Esophagus muscularis mucosa (tissue), 4 donors: ENCODE measurements around the gene LARGE1. TPM values are rescaled to one million over a fixed set of nuclear protein-coding genes. Genes with fewer than 3 reads are reported as not detected.

Experiments
- DNase-seq: peaks from one replicate; pipeline ENCODE4 v3.0.0-alpha.2; 2017; ENCODE audit errors: extremely low spot score
- H3K27ac ChIP-seq, 4 donors: fragments of 200-600 bp; sonication (generic); replicated peaks in 1 of 4; 1 replicate in 3 of 4; 2 replicates in 1 of 4; pipeline ENCODE4 v1.5.1; 2016 to 2019; ENCODE audit warnings: mild to moderate bottlenecking in 1 of 4
- H3K27me3 ChIP-seq, 4 donors: fragments of 200-600 bp; sonication (generic); one replicate each; pipeline versions ENCODE4 v1.5.1 to v1.6.0; 2016 to 2019
- H3K36me3 ChIP-seq, 4 donors: fragments of 200-600 bp; sonication (generic); one replicate each; pipeline ENCODE4 v1.5.1; 2016 to 2019
- H3K4me1 ChIP-seq, 4 donors: fragments of 200-600 bp; sonication (generic); one replicate each; pipeline ENCODE4 v1.5.1; 2016 to 2019
- H3K4me3 ChIP-seq, 4 donors: fragments of 200-600 bp; sonication (generic); 1 replicate in 2 of 4; 2 replicates in 2 of 4; pipeline ENCODE4 v1.5.1; 2016 to 2019; ENCODE audit warnings: mild to moderate bottlenecking in 4 of 4, moderate library complexity in 1 of 4
- H3K9me3 ChIP-seq, 4 donors: fragments of 200-600 bp; sonication (generic); 1 replicate in 3 of 4; 2 replicates in 1 of 4; pipeline ENCODE4 v1.5.1; 2016 to 2019
- CTCF ChIP-seq, 3 experiments: fragments of 200-600 bp in 2 of 3; fragments of 450-650 bp in 1 of 3; sonication (generic) in 2 of 3; IDR thresholded peaks; one replicate each; pipeline ENCODE4 v1.5.1; 2017 to 2019; ENCODE audit warnings: antibody characterized with exemption in 3 of 3, mild to moderate bottlenecking in 2 of 3, moderate library complexity in 1 of 3
- EP300 ChIP-seq: sonication (generic); formaldehyde crosslinking; IDR thresholded peaks from one replicate; pipeline ENCODE4 v1.6.1; 2017; ENCODE audit warnings: antibody characterized with exemption
- POLR2A ChIP-seq: fragments of 450-650 bp; IDR thresholded peaks from one replicate; pipeline ENCODE4 v1.6.1; 2017; ENCODE audit warnings: antibody characterized with exemption, moderate library complexity, mild to moderate bottlenecking, low read depth
- POLR2AphosphoS5 ChIP-seq, 2 donors: sonication (generic); formaldehyde crosslinking; IDR thresholded peaks; one replicate each; pipeline ENCODE4 v1.6.1; 2017; ENCODE audit warnings: antibody characterized with exemption in 2 of 2
- WGBS: methylation state at CpG from one replicate; pipeline ENCODE4 v1.1.5; 2018; 5-methylcytosine and 5-hydroxymethylcytosine counted together
- intact Hi-C: fragments of 100-400 bp; cut with DNase I; formaldehyde crosslinking; loops from one replicate; pipeline ENCODE4 v1.15.1; 2023
- total RNA-seq, 4 donors: library from RNA; depleted of rRNA; stranded (reverse); fragments of >200 nt; gene quantifications; one replicate each; pipeline versions ENCODE4 v1.1.0 to v1.2.1, GENCODE V29; 2016

LARGE1 gene
- total RNA-seq, 4 donors from 2014 or later, result 29.9 to 48.4 (median 32.4) TPM

- H3K27ac ChIP-seq, result no peak overlapping the region
- DNase-seq, result no peak
- TF ChIP-seq CTCF (IDR thresholded peaks at IDR 0.05), result no peak
- no peak for TF ChIP-seq EP300
- TF ChIP-seq POLR2A, result no peak
- no peak for TF ChIP-seq POLR2AphosphoS5 (IDR thresholded peaks at IDR 0.05)
- H3K9me3 ChIP-seq, result no peaks in the 10 kb centered on the region
- 100% methylated on average over 2 of the region's 2 CpGs for WGBS
- H3K4me1 ChIP-seq, result peaks cover 32 to 50% (median 32%) of the 10 kb centered on the region in 4 donors
- no peaks in the 10 kb centered on the region for H3K36me3 ChIP-seq
- H3K27me3 ChIP-seq, result no peaks in the 10 kb centered on the region
- no peak overlapping the region for H3K4me3 ChIP-seq
- intact Hi-C loops, result no loop called here
Observed at GRCh38 chr22:33850724-33851123, 69.6 kb downstream of the LARGE1 start.

GRCh38 chr22:33850193-33850592, 70.1 kb downstream of the LARGE1 start:
- no peak for DNase-seq
- 86% methylated on average over 5 of the region's 5 CpGs for WGBS
- no peak overlapping the region for H3K4me3 ChIP-seq
- H3K9me3 ChIP-seq, result no peaks in the 10 kb centered on the region
- H3K36me3 ChIP-seq, result no peaks in the 10 kb centered on the region
- TF ChIP-seq POLR2AphosphoS5 (IDR thresholded peaks at IDR 0.05) (no peak), POLR2A (no peak), CTCF (IDR thresholded peaks at IDR 0.05) (no peak), EP300 (no peak)
- H3K27me3 ChIP-seq, result no peaks in the 10 kb centered on the region
- H3K27ac ChIP-seq, result no peak overlapping the region
- intact Hi-C loops, result no loop called here
- peaks cover 32 to 50% (median 32%) of the 10 kb centered on the region in 4 donors for H3K4me1 ChIP-seq

GRCh38 chr22:33848251-33848650, 72.0 kb downstream of the LARGE1 start:
- Histone ChIP-seq H3K36me3 (no peaks in the 10 kb centered on the region), H3K4me1 (peaks cover 24 to 42% (median 25%) of the 10 kb centered on the region in 4 donors), H3K4me3 (no peak overlapping the region), H3K27ac (no peak overlapping the region), H3K9me3 (no peaks in the 10 kb centered on the region), H3K27me3 (no peaks in the 10 kb centered on the region)
- TF ChIP-seq POLR2AphosphoS5 (IDR thresholded peaks at IDR 0.05), result no peak
- TF ChIP-seq POLR2A, result no peak
- no peak for TF ChIP-seq CTCF (IDR thresholded peaks at IDR 0.05)
- no peak for TF ChIP-seq EP300
- DNase-seq, result no peak
- intact Hi-C loops, result no loop called here
- 88% methylated on average over 7 of the region's 7 CpGs for WGBS

- no peaks in the 10 kb centered on the region for H3K27me3 ChIP-seq
- intact Hi-C loops, result no loop called here
- no peak overlapping the region for H3K4me3 ChIP-seq
- DNase-seq, result no peak
- 63% methylated on average over 6 of the region's 6 CpGs for WGBS
- TF ChIP-seq CTCF (IDR thresholded peaks at IDR 0.05), result no peak
- no peak for TF ChIP-seq EP300
- no peak for TF ChIP-seq POLR2A
- no peak for TF ChIP-seq POLR2AphosphoS5 (IDR thresholded peaks at IDR 0.05)
- H3K36me3 ChIP-seq, result no peaks in the 10 kb centered on the region
- H3K4me1 ChIP-seq, result peaks cover 6 to 29% (median 9%) of the 10 kb centered on the region in 4 donors
- no peak overlapping the region for H3K27ac ChIP-seq
- H3K9me3 ChIP-seq, result no peaks in the 10 kb centered on the region
Observed at GRCh38 chr22:33844273-33844672, 76.0 kb downstream of the LARGE1 start.

- no peak for DNase-seq
- H3K27ac ChIP-seq, result no peak overlapping the region
- WGBS, result 97% methylated on average over 6 of the region's 6 CpGs
- no peaks in the 10 kb centered on the region for H3K36me3 ChIP-seq
- no peaks in the 10 kb centered on the region for H3K9me3 ChIP-seq
- peaks cover 18 to 36% (median 22%) of the 10 kb centered on the region in 4 donors for H3K4me1 ChIP-seq
- no peaks in the 10 kb centered on the region for H3K27me3 ChIP-seq
- H3K4me3 ChIP-seq, result no peak overlapping the region
- TF ChIP-seq POLR2A, result no peak
- TF ChIP-seq POLR2AphosphoS5 (IDR thresholded peaks at IDR 0.05), result no peak
- intact Hi-C loops, result no loop called here
Observed at GRCh38 chr22:33842421-33843094, 77.7 kb downstream of the LARGE1 start.
